GM21737 (cell line): ENCODE measurements around the gene RXRA.

ENCODE experiments used
- ATAC-seq: cut with Tn5 transposase; IDR thresholded peaks from one replicate; pipeline ENCODE4 v1.9.1; 2021; ENCODE audit warnings: mild to moderate bottlenecking, moderate library complexity; ENCODE audit not compliant: unreplicated experiment

RXRA gene

GRCh38 chr9:134483361-134484184 lies 157.3 kb downstream of the RXRA start:
- ATAC-seq, result no peak

GRCh38 chr9:134484479-134484878 lies 158.2 kb downstream of the RXRA start:
- ATAC-seq, result no peak

GRCh38 chr9:134485653-134486052 lies 159.4 kb downstream of the RXRA start:
- ATAC-seq, result no peak

- no peak for ATAC-seq
These were observed 159.9 kb downstream of the RXRA start for GRCh38 chr9:134486143-134486591.

- ATAC-seq, result no peak
These were observed 160.3 kb downstream of the RXRA start for GRCh38 chr9:134486596-134486995.
